Measurements from ENCODE around the gene SYNM.
A peak's percentile ranks its signal among the peaks of the same experiment; 100 is the strongest.

SYNM gene

GRCh38 chr15:99143655-99144610, 39.1 kb downstream of the SYNM start:
- H3K4me3 ChIP-seq (replicated peaks; ENCODE audit: low read depth, low read length), result no peak overlapping the region
- DNase-seq (ENCODE audit: low read depth), result peak; percentile 64
- TF ChIP-seq CTCF (IDR thresholded peaks at IDR 0.05; ENCODE audit: low read length, missing control alignments), result no peak

- no peak for TF ChIP-seq CTCF (IDR thresholded peaks at IDR 0.05; ENCODE audit: low read length, missing control alignments)
- no peak overlapping the region for H3K4me3 ChIP-seq (replicated peaks; ENCODE audit: low read depth, low read length)
- DNase-seq (ENCODE audit: low read depth), result no peak
Observed at GRCh38 chr15:99145005-99145404, 40.1 kb downstream of the SYNM start.

- no peak for TF ChIP-seq CTCF (IDR thresholded peaks at IDR 0.05; ENCODE audit: low read length, missing control alignments)
- DNase-seq (ENCODE audit: low read depth), result no peak
- no peak overlapping the region for H3K4me3 ChIP-seq (replicated peaks; ENCODE audit: low read depth, low read length)
Observed at GRCh38 chr15:99145778-99146177, 40.9 kb downstream of the SYNM start.

- no peak for DNase-seq (ENCODE audit: low read depth)
- TF ChIP-seq CTCF (IDR thresholded peaks at IDR 0.05; ENCODE audit: low read length, missing control alignments), result no peak
- no peak overlapping the region for H3K4me3 ChIP-seq (replicated peaks; ENCODE audit: low read depth, low read length)
Observed at GRCh38 chr15:99146661-99147060, 41.8 kb downstream of the SYNM start.

GRCh38 chr15:99148851-99149276, 44.0 kb downstream of the SYNM start:
- DNase-seq (ENCODE audit: low read depth), result no peak
- no peak overlapping the region for H3K4me3 ChIP-seq (replicated peaks; ENCODE audit: low read depth, low read length)
- TF ChIP-seq CTCF (IDR thresholded peaks at IDR 0.05; ENCODE audit: low read length, missing control alignments), result no peak

- no peak for TF ChIP-seq CTCF (IDR thresholded peaks at IDR 0.05; ENCODE audit: low read length, missing control alignments)
- DNase-seq (ENCODE audit: low read depth), result no peak
- H3K4me3 ChIP-seq (replicated peaks; ENCODE audit: low read depth, low read length), result no peak overlapping the region
Observed at GRCh38 chr15:99149366-99149765, 44.5 kb downstream of the SYNM start.
